Dermis microvascular lymphatic vessel endothelial cell (primary cell): ENCODE measurements around the gene POLD2. TPM values are rescaled to one million over a fixed set of nuclear protein-coding genes. Genes with fewer than 3 reads are reported as not detected.
"Not testable (repeated sequence)": the region's sequence is repeated elsewhere in the genome, so short reads cannot be mapped to it uniquely, and the experiment has no call there.

Source experiments
- DNase-seq, 2 donors: peaks; one replicate each; pipeline versions ENCODE4 v3.0.0 to v3.0.0-alpha.2; 2010; ENCODE audit warnings: low read depth in 2 of 2
- total RNA-seq: library from RNA; depleted of rRNA; stranded (reverse); fragments of >200 nt; gene quantifications from 2 replicates; pipeline ENCODE4 v1.2.1, GENCODE V29; 2014

The POLD2 gene
- total RNA-seq, 1 donor from 2014 or later = 72.1 TPM

GRCh38 chr7:44139311-44140010 is 16.1 kb upstream of the POLD2 start:
- no peak for DNase-seq

DNA sequence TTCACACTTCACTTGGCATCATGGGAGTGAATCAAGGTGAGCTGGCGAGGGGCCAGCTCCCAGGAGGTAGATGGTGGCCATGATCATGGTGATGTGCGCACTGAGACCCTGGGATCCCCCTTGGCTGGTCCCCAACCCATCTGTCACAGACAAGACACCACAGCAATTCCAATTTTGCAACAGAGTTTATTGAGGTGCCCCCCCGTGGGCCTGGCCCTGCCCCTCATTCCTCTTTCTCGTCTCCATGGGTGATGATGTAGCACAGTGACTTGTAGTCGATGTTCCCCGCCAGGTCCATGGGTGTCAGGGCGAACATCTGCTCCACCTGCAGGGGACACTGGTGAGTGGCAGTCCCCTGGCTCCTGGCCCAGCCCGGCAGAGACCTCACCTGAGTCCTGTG is 15.3 kb upstream of the POLD2 start:
- DNase-seq = no peak

GRCh38 chr7:44136731-44137130 is 13.4 kb upstream of the POLD2 start:
- no peak for DNase-seq

DNA sequence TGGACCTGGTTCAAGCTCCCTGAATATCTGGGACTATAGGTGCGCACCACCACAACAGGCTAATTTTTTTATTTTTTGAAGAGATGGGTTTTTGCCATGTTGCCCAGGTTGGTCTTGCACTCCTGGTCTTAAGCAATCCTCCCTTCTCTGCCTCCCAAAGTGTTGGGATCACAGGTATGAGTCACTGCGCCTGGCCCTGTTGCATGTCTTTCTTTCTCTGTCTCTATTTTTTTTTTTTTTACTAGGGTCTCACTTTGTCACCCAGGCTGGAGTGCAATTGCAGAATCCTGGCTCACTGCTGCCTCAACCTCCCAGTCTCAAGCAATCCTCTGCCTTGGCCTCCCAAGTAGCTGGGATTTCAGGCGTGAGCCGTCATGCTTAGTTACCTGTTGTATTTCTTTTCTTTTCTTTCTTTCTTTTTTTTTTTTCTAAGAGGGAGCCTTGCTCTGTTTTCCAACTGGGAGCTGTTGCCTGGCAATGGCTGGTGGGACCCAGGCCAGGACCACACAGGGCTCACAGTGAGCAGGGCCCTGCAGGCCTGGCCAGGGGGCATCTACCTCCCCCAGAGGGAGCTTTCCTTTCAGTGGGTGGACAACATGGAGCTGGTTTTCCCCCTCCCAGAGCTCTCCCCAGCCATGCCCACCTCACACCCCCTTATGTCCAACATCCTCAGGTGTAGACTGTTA is 11.7 kb upstream of the POLD2 start:
- no peak for DNase-seq

GRCh38 chr7:44133295-44133694 is 9.9 kb upstream of the POLD2 start:
- DNase-seq = no peak

DNA sequence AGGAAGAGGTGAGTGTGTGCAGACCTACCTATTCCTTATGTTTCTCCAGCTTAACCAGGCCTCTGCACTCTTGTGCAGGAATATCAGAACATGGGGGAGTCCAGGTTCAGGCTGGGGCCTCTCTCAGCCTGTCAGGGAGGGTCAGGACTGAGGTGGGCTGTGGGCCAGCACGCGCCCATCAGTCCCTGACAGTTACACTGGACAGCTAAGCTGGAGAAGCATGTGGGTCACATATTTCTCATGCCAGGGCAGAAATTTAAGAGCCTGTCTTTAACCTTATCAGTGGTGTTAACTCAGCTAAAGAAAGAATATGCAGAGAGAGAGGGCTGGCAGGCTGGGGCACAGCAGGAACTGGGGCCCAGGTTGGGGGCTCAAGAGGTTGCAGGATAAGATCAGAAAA is 8.7 kb upstream of the POLD2 start:
- DNase-seq = no peak

- DNase-seq = no peak
Observed at GRCh38 chr7:44131173-44132029, 8.1 kb upstream of the POLD2 start.

GRCh38 chr7:44128721-44129582 is 5.6 kb upstream of the POLD2 start:
- DNase-seq = no peak

DNA sequence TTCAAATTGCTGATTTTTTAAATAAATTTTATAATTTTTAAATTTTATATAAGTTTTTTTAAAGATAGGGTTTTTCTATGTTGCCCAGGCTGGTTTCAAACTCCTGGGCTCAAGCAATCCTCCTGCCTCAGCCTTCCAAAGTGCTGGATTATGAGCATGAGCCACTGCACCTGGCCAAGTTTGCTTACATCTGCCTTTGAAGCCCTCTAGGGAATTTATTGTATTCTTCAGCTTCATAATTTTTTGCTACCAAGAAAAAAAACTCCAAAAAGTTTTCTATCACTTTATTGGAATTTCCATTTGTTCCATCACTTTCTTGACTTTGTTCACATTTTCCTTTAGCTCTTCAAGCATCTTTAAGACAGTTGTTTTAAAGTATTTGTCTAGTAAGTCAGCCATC is 3.8 kb upstream of the POLD2 start:
- DNase-seq = no peak

DNA sequence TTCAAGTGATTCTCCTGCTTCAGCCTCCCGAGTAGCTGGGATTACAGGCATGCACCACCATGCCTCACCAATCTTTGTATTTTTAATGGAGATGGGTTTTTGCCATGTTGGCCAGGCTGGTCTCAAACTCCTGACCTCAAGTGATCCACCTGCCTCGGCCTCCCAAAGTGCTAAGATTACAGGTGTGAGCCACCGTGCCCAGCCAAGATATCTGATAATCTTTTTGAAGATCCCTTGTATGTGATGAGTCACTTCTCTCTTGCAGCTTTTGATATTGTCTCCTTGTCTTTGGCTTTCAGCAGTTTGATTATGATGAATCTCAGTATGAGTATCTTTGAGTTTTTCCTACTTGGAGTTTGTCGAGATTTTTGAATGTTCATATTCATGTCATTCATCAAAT is 3.2 kb upstream of the POLD2 start:
- DNase-seq = not testable (repeated sequence)

DNA sequence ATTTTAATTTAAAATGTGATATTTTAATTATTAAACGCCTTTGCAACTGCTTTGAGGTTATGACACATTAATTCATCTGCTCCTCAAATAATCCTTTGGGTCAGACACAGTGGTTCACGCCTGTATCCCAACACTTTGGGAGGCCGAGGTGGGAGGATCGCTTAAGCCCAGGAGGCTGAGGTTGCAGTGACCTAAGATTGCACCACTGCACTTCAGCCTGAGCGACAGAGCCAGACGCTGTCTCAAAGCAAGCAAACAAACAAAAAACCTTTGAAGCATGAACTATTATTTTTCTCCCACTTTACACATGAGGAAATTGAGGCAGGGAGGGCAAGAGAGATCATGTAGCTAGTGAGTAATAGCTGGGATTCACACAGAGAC is 1.5 kb upstream of the POLD2 start:
- DNase-seq = no peak

DNA sequence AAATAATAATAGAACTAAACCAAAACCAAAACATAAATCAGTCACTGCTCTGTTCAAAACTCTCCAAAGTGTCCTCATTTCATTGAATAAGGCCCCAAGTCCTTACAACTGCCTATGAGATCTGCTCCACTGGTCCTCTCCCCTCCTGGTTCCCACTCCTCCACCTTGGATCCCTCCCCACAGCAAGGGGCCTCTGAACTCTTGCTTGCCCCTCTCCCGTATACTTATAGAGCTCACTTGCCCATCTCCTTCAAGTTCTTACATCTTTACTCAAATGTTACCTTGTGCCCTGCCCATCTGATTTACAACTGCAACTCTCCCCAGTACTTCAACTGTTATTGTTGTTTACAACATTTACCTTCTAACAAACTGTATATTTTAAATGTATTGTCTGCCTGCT is 819 bp downstream of the POLD2 start:
- no peak for DNase-seq

- no peak for DNase-seq
Observed at GRCh38 chr7:44121761-44122420, 1.5 kb downstream of the POLD2 start.

DNA sequence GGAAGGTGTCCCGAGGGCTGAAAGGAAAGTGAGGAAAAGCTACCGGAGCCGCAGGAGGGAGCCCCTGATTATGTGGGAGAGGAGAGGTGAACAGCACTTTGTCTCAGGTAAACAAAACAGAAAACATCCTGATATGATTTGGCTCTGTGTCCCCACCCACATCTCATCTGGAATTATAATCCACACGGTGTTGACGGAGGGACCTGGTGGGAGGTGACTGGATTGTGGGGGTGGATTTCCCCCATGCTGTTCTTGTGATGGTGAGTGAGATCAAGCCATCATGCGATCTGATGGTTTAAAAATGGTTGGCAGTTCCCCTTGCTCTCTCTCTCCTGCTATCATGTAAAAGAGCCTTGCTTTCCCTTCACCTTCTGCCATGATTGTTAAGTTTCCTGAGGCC is 3.0 kb downstream of the POLD2 start:
- DNase-seq = no peak

DNA sequence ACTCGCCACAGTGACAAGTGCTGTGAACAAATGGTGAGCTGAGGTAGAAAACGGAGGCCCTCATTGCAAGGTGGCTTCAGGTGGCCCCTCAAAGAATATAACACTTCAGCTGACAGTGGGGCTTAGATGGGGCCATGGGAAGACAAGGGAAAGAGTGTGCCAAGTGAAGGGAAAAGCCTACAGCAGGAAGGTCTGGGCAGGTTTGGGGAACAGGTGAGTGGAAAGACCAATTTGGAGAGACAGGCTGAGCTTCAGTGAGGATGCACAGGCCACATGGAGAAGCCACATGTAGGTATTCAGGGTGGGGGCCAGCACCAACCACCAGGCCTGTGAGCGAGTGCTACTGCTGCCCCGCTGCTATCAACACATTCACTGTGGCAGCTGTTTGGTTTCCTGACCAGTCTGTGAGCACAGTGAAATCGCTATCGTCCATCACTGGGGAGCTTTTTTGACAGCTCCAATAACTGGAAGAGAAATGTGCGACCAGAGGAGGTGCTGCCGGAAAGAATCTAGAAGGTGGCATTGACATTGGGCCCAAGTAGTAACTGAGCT is 3.4 kb downstream of the POLD2 start:
- DNase-seq = no peak

GRCh38 chr7:44117801-44118429 is 5.4 kb downstream of the POLD2 start:
- DNase-seq = no peak

DNA sequence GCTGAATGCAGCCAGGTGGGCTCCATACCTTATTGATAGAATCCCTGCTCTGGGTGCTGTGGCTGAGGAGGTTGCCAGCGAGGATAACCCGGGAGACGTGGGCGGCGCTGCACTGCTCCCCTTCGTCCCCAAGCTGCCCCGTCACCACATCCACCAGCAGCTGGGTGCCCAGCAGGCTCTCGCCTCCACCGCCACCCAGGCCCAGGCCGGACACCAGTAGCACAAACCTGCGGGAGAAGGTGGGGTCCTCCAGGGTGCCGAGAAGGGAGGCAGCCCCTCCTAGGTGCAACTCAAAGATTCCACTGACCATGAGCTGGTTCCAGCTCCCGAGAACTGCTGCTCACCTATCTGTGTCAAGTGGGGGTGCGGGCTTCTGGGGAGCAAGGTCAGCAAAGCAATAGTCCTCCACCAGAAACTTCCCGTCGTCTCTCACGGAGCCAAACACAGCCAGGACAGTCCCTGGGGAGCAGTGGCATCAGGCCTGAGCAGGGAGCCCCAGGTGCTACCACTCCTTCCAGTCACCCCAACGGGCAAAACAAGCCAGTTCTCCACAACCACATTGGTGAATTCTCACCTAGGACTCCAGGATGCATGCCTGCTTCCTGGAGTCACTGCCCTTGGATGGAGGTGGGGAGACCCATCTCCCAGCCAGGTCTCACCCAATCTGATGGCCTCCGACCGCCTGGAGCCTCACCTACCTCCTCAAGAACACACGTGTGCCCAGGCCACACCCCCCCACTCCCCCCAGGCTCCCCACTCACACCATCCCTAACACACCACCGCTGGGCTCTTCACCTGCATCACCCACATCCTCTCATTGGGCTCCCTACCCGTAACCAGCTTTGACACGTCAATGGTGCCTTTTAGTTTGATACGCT is 6.3 kb downstream of the POLD2 start:
- DNase-seq = no peak

DNA sequence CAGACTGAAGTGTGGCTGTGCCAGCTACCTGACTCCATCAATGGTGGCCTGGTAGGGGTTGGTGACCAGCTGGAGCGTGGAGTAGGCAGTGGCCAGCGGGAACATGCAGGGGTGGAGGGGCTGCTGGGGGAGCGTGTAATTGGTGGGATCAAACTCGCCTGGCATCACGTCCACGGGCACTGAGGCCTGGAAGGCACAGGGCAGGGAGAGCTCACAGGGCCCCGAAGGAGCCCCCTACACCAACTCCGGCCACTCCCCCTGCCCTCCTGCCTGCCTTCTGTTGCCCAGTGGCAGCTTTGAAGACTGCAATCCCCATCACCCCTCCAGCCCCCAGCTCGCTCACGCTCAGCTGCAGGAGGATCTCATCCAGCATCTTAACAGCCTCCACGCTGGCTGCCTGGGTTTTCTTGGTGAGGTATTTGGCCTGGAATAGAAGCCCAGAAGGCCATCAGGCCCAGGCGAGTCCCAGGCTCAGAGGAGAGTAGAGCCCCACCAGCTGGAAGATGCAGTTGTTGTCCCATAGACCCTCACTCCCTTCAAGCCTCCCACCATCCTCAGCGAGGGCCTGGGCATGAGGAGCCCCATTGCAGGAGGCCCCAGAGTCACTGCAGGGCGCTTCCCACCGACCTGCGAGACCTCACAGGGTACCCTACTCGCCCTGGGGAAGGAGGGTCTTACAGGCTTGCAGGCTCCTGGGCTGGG is 7.1 kb downstream of the POLD2 start:
- DNase-seq = no peak
